CD4-positive, alpha-beta T cell treated with Interleukin-10 for 1 hour (primary cell): ENCODE data around the gene TDRD12.
"Not testable (repeated sequence)": the region's sequence is repeated elsewhere in the genome, so short reads cannot be mapped to it uniquely, and the experiment has no call there.

Source experiments
- DNase-seq: peaks from one replicate; pipeline ENCODE4 v3.0.0-alpha.2; 2020

Gene TDRD12

GRCh38 chr19:32748948-32749347, 29.4 kb downstream of the TDRD12 start:
- DNase-seq, result no peak

GRCh38 chr19:32749361-32749760, 29.8 kb downstream of the TDRD12 start:
- DNase-seq, result no peak

DNA sequence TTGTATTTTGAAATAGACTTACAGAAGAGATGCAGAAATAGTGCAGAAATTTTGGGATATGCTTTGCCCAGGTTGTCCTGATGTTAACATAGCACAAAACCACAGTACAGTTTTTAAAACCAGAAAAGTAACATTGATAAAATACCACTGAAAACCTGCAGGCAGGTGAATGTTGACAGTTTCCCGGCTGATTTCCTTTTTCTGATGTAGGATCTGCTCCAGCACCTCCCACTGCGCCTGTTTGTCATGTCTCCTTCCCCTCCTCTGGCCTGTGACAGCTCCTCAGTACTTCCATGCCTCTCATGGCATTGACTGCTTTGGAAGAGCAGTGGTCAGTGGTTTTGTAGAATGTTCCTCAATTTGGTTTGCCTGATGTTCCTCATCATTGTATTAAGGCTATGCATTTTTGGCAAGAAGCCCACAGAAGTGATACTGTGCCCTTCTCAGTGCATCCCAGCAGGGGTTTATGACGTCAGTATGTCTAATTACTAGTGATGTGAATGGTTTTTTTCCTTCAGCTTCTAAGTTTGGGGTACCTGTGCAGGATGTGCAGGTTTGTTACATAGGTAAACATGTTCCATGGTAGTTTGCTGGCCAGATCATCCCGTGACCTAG, 31.0 kb downstream of the TDRD12 start:
- no peak for DNase-seq

GRCh38 chr19:32751066-32751465, 31.5 kb downstream of the TDRD12 start:
- DNase-seq, result no peak

DNA sequence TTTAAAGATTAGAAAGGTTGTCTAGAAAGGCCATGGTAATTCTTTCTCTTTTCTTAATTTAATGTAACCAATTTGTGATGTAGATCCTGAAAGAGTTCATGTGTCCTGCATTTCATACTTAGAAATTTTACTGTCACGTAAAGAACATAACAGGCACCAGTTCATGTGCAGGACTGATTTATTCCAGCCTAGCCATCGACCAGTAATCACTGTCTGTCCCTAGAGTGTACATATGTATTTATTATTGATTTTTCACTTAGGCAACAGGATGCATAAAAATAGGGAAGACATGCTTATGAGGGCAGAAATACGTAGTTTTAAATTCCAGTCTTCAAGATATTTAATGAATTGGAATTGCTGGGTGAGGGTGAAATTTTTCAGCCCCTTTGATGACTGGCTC, 37.6 kb downstream of the TDRD12 start:
- DNase-seq, result no peak

GRCh38 chr19:32765365-32765764, 45.8 kb downstream of the TDRD12 start:
- not testable (repeated sequence) for DNase-seq

GRCh38 chr19:32767951-32768679, 48.5 kb downstream of the TDRD12 start:
- DNase-seq, result no peak

DNA sequence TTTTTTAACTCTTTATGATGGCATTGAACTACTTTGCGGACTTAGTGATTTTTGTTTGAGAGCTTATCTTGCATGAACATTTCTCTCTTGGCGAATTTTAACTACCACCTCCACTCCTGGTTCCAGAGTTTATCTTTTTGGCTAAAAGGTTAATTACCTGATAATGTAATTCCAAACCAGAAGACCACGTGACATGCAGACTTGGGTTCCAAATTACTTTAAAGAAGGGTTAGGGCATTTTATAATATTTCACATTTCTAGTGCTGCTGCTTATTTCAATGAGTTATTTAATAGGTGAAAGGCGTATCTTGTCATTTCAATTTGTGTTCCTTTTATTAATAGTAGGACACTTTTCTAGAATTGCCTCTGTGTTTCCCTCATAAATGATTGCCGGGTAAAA, 52.0 kb downstream of the TDRD12 start:
- DNase-seq, result no peak

DNA sequence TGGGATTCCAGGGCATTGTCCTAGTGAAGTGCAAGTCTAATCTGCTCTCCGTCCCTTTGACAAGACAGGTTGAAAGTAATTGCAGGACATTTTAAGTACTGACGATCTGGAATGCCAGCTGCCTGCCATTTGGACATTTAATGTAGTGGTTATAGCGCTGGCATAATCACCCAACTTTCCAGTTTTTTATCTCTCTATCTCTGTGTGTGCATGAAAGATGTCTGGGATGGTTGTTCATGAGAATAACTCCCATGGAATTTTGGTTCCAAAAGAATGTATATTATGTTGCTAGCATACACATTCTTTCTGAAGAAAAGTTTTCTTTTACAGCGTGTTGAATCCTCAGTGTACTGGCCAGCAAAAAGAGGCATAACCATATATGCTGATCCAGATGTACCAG, 53.6 kb downstream of the TDRD12 start:
- no peak for DNase-seq

DNA sequence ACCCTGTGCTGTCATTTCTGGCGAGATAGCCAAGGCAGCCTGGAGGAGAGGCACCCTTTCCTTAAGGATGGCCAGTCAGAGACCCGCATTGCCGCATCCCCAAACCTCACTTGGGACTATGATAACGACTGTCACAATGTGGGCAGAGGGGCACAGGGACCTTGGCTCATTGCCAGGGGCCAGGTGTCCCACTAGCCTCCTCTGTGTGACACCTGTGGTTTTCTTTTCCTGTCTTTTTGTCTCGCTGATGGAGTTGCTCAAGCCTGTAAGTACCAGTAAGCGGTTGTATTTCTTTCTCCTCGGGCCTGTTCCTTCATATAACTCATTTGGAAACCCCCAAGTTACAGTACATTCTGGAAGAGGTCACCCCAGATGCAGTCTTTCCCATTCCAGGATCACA, 59.5 kb downstream of the TDRD12 start:
- DNase-seq, result no peak

DNA sequence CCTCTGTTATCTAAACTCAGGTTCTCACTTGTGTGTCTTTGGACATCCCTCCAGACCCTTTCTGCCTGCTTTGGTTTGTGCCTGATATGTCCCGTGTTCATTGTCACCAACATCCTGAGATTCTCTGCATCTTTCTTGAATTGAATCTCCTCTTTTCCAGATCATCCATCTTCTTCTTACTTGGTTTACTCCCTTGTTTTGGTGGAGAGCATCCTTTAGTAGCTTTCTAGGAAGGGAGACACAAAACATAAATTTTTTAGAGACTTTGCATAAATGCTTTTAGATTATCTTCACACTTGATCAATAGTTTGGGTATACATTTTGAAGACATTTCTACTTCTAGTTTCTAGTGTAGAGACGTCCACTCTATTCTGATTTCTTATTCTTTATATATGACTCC, 61.7 kb downstream of the TDRD12 start:
- no peak for DNase-seq

GRCh38 chr19:32782089-32782488, 62.5 kb downstream of the TDRD12 start:
- DNase-seq, result not testable (repeated sequence)

DNA sequence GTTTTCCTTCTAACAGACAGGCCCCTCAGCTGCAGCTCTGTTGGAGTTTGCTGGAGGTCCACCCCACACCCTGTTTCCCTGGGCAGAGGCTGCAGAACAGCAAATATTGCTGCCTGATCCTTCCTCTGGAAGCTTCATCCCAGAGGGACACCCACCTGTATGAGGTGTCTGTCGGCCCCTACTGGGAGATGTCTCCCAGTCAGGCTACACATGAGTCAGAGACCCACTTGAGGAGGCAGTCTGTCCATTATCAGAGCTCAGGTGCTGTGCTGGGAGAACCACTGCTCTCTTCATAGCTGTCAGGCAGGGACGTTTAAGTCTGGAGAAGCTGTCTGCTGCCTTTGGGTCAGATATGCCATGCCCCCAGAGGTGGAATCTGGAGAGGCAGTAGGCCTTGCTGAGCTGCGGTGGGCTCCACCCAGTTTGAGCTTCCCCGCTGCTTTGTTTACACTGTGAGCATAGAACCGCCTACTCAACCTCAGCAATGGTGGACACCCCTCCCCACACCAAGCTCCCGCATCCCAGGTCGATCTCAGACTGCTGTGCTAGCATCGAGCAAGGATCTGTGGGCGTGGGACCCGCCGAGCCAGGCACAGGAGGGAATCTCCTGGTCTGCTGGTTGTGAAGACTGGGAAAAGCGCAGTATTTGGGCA, 67.7 kb downstream of the TDRD12 start:
- DNase-seq, result not testable (repeated sequence)

- DNase-seq, result not testable (repeated sequence)
These were observed 68.3 kb downstream of the TDRD12 start for GRCh38 chr19:32787895-32788294.

DNA sequence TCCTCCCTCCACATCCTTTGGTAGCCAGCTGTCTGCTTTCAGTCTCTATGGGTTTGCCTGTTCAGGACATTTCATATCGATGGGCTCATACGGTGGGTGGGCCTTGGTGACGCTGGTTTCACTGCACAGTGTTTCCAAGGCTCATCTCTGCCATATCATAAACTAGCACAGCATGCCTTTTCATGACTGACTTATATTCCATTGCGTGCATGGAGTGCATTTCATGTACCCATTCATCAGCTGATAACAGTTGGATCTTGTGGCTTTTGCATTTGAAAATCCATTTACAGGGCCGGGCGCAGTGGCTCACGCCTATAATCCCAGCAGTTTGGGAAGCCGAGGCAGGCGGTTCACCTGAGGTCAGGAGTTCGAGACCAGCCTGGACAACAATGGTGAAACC, 69.9 kb downstream of the TDRD12 start:
- DNase-seq, result no peak

DNA sequence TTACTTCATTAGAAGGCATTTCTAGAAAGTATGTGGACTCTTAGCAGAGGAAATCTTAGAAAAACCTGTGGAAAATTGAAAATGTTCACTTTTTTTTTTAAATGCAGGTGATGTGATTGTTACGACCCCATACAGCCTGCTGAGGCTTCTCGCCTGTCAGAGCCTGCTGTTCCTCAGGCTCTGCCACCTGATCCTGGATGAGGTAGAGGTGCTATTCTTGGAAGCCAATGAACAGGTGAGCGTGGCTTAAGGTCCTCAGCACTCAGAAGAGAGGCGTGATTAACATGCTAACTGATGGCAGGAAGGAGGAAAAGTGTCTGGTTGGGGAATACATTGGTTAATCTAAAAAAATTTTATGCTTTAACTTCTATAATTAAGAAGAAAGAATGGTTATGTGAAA, 78.6 kb downstream of the TDRD12 start:
- DNase-seq, result no peak

DNA sequence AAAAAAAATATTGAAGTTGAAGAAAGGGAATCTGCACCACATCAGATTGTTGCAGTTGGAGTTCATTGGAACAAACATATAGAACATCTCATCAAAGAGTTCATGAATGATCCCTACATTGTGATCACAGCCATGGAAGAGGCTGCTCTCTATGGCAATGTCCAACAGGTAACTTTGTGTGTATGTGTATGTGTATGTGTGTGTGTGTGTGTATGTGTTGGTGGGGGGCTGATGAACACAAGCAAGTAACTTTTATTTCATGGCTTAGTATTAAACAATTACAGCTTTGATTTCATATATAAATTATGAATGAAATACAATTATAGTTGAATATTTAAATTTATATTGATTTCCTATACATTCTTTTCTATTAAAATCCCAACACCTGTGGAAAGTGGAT, 80.6 kb downstream of the TDRD12 start:
- DNase-seq, result no peak

GRCh38 chr19:32800754-32801153, 81.2 kb downstream of the TDRD12 start:
- DNase-seq, result no peak

DNA sequence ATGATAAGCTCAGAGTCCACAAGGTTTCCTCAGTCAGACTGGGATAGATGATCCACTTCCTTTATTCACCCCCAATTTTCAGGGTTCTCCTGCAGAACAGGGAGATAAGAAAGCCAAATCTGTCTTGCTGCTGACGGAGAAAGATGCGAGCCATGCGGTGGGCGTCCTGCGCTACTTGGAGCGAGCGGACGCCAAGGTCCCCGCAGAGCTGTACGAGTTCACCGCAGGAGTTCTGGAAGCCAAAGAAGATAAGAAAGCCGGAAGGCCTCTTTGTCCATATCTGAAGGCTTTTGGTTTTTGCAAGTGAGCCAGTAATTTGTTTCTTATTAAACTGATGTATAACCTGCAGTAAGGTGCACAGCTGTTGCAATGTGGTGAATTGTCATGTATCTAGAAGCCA, 83.3 kb downstream of the TDRD12 start:
- no peak for DNase-seq

GRCh38 chr19:32808236-32808635, 88.7 kb downstream of the TDRD12 start:
- DNase-seq, result no peak

DNA sequence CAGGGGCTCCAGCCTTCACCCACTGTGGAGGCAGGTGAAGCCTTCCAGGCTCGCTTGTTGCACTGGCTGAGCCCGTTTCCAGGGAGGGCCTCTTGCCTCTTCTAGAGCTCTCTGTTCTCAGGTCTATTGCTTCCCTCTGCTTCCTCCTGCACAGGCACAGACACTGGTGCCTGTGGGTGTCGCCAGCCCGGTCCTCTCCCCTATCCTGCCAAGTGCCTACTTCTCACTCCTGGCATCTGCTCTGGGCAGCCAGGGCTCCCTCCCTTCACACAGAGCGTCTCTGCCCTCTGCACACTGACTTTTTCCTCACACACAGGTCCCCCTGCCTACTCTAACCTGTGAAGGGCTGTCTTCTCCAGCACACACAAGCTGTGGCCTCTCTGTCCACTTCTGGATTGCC, 89.7 kb downstream of the TDRD12 start:
- no peak for DNase-seq

GRCh38 chr19:32809754-32810153, 90.2 kb downstream of the TDRD12 start:
- no peak for DNase-seq

DNA sequence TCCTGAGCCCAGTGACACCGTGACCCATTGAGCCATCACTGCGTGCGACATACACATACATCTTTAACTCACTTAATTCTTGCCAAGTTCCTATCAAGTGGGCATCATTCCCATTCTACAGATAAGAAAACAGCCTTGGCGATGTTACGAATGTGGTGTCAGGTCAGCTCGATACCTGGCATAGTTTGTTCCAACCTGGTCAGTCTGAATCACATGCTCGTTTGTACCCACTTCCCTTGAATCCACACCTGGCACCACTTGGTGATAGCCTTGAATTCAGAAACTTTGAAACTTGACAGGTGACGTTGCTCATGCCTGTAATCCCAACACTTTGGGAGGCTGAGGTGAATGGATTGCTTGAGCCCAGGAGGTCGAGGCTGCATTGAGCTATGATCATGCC, 90.9 kb downstream of the TDRD12 start:
- no peak for DNase-seq

GRCh38 chr19:32811151-32811550, 91.6 kb downstream of the TDRD12 start:
- no peak for DNase-seq
